Measurements from ENCODE around the gene TSHR. TPM values are rescaled to one million over a fixed set of nuclear protein-coding genes. Genes with fewer than 3 reads are reported as not detected.

TSHR gene
- polyA plus RNA-seq, 4 donors: 0.01 to 0.81 (median 0.12) TPM; not detected in 1

- FAIRE-seq: no peak
- H3K27ac ChIP-seq (ENCODE audit: low read depth in 1 of 3, low read length in 2 of 3): no peak overlapping the region
Observed at GRCh38 chr14:81176241-81176640, 220.8 kb downstream of the TSHR start.

DNA sequence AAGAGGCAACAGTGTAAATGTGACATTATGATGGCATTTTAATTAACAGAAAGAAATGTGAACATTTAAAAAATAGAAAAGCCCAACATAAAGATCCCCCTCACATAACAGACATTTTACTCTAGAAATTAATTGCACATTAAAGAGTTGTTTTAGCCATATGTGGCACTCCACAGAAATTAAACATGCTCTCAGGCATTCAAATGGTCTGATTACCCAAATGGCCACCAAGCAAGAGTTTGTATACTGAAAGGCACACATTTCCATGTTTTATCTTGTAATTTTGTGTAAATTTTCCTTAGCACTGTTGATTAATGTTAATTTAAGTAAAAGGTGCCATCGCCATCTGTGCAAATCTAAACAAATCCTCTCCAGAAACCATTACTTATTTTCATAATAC lies 221.8 kb downstream of the TSHR start:
- no peak for FAIRE-seq
- Histone ChIP-seq H3K4me3 (ENCODE audit: low read depth in 1 of 3, low read length in 3 of 3) (peak overlapping the region in 1 of 3 donors; percentile 27), H3K27ac (ENCODE audit: low read depth in 1 of 3, low read length in 2 of 3) (peak overlapping the region in 2 of 3 donors; percentile 3 to 16), H3K4me1 (ENCODE audit: control insufficient read depth in 3 of 3, insufficient read depth in 2 of 3, low read depth in 1 of 3, low read length in 2 of 3) (no peaks in the 10 kb centered on the region), H3K9me3 (ENCODE audit: control insufficient read depth in 2 of 2, insufficient read depth in 1 of 2, low read depth in 1 of 2, low read length in 1 of 2) (no peaks in the 10 kb centered on the region), H3K36me3 (ENCODE audit: control insufficient read depth in 3 of 3, insufficient read depth in 2 of 3, low read depth in 1 of 3, low read length in 3 of 3) (peaks cover 0 to 4% (median 4%) of the 10 kb centered on the region in 3 donors), H3K27me3 (ENCODE audit: control insufficient read depth in 3 of 3, insufficient read depth in 3 of 3, low read length in 3 of 3) (no peaks in the 10 kb centered on the region)
- DNase-seq: no peak
- WGBS, 3 donors: 47 to 67% (median 63%) methylated on average over 1 of the region's 1 CpG

More at GRCh38 chr14:81176241-81176640, 220.8 kb downstream of the TSHR start:
- H3K36me3 ChIP-seq (ENCODE audit: control insufficient read depth in 3 of 3, insufficient read depth in 2 of 3, low read depth in 1 of 3, low read length in 3 of 3): peaks cover 0 to 2% (median 0%) of the 10 kb centered on the region in 3 donors
- H3K4me1 ChIP-seq (ENCODE audit: control insufficient read depth in 3 of 3, insufficient read depth in 2 of 3, low read depth in 1 of 3, low read length in 2 of 3): no peaks in the 10 kb centered on the region
- H3K4me3 ChIP-seq (ENCODE audit: low read depth in 1 of 3, low read length in 3 of 3): no peak overlapping the region
- H3K9me3 ChIP-seq (ENCODE audit: control insufficient read depth in 2 of 2, insufficient read depth in 1 of 2, low read depth in 1 of 2, low read length in 1 of 2): no peaks in the 10 kb centered on the region
- no peaks in the 10 kb centered on the region for H3K27me3 ChIP-seq (ENCODE audit: control insufficient read depth in 3 of 3, insufficient read depth in 3 of 3, low read length in 3 of 3)
- WGBS, 3 donors: 87 to 89% (median 88%) methylated on average over 3 of the region's 3 CpGs
- DNase-seq: peak in 1 of 2 donors; percentile 42

DNA sequence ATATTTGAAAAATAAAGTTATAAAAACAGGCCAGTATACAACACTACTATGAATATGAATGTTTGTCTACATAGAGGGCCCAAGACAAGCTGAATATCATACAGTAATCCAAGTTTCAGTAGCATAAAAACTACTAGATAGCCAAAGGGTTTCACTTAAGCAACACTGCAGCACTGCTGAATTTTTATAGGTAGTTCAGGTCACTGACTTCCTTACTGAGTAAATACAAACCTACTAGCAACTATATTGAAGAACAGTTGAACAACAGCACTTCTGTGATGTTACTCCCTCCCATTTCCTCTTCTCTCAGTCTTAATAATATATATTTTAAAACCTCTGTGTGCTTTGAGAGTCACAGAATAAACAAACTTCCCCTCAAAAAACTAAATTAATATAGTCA lies 222.6 kb downstream of the TSHR start:
- FAIRE-seq (no peak), DNase-seq (peak; percentile 6 to 34)
- Histone ChIP-seq H3K27me3 (ENCODE audit: control insufficient read depth in 3 of 3, insufficient read depth in 3 of 3, low read length in 3 of 3) (no peaks in the 10 kb centered on the region), H3K27ac (ENCODE audit: low read depth in 1 of 3, low read length in 2 of 3) (peak overlapping the region in 2 of 3 donors; percentile 31 to 64), H3K36me3 (ENCODE audit: control insufficient read depth in 3 of 3, insufficient read depth in 2 of 3, low read depth in 1 of 3, low read length in 3 of 3) (peaks cover 0 to 4% (median 4%) of the 10 kb centered on the region in 3 donors), H3K4me3 (ENCODE audit: low read depth in 1 of 3, low read length in 3 of 3) (no peak overlapping the region), H3K9me3 (ENCODE audit: control insufficient read depth in 2 of 2, insufficient read depth in 1 of 2, low read depth in 1 of 2, low read length in 1 of 2) (no peaks in the 10 kb centered on the region), H3K4me1 (ENCODE audit: control insufficient read depth in 3 of 3, insufficient read depth in 2 of 3, low read depth in 1 of 3, low read length in 2 of 3) (no peaks in the 10 kb centered on the region)

GRCh38 chr14:81179631-81180030 lies 224.2 kb downstream of the TSHR start:
- H3K9me3 ChIP-seq (ENCODE audit: control insufficient read depth in 2 of 2, insufficient read depth in 1 of 2, low read depth in 1 of 2, low read length in 1 of 2): no peaks in the 10 kb centered on the region
- FAIRE-seq (no peak), DNase-seq (no peak)
- 77 to 98% (median 91%) methylated on average over 2 of the region's 2 CpGs for WGBS, 3 donors
- H3K27ac ChIP-seq (ENCODE audit: low read depth in 1 of 3, low read length in 2 of 3): no peak overlapping the region
- peaks cover 0 to 4% (median 4%) of the 10 kb centered on the region in 3 donors for H3K36me3 ChIP-seq (ENCODE audit: control insufficient read depth in 3 of 3, insufficient read depth in 2 of 3, low read depth in 1 of 3, low read length in 3 of 3)
- no peaks in the 10 kb centered on the region for H3K27me3 ChIP-seq (ENCODE audit: control insufficient read depth in 3 of 3, insufficient read depth in 3 of 3, low read length in 3 of 3)
- H3K4me1 ChIP-seq (ENCODE audit: control insufficient read depth in 3 of 3, insufficient read depth in 2 of 3, low read depth in 1 of 3, low read length in 2 of 3): no peaks in the 10 kb centered on the region
- no peak overlapping the region for H3K4me3 ChIP-seq (ENCODE audit: low read depth in 1 of 3, low read length in 3 of 3)

- Histone ChIP-seq H3K36me3 (ENCODE audit: control insufficient read depth in 3 of 3, insufficient read depth in 2 of 3, low read depth in 1 of 3, low read length in 3 of 3) (peaks cover 2 to 20% (median 5%) of the 10 kb centered on the region in 3 donors), H3K27ac (ENCODE audit: low read depth in 1 of 3, low read length in 2 of 3) (no peak overlapping the region), H3K9me3 (ENCODE audit: control insufficient read depth in 2 of 2, insufficient read depth in 1 of 2, low read depth in 1 of 2, low read length in 1 of 2) (no peaks in the 10 kb centered on the region), H3K27me3 (ENCODE audit: control insufficient read depth in 3 of 3, insufficient read depth in 3 of 3, low read length in 3 of 3) (no peaks in the 10 kb centered on the region), H3K4me3 (ENCODE audit: low read depth in 1 of 3, low read length in 3 of 3) (no peak overlapping the region), H3K4me1 (ENCODE audit: control insufficient read depth in 3 of 3, insufficient read depth in 2 of 3, low read depth in 1 of 3, low read length in 2 of 3) (no peaks in the 10 kb centered on the region)
- WGBS, 3 donors: 86 to 90% (median 89%) methylated on average over 5 of the region's 5 CpGs
- DNase-seq (no peak), FAIRE-seq (no peak)
Observed at GRCh38 chr14:81187832-81188522, 232.6 kb downstream of the TSHR start.

- peaks cover 4 to 32% (median 10%) of the 10 kb centered on the region in 3 donors for H3K36me3 ChIP-seq (ENCODE audit: control insufficient read depth in 3 of 3, insufficient read depth in 2 of 3, low read depth in 1 of 3, low read length in 3 of 3)
- WGBS, 3 donors: 82 to 85% (median 83%) methylated on average over 2 of the region's 2 CpGs
- FAIRE-seq: no peak
Observed at GRCh38 chr14:81192594-81192993, 237.2 kb downstream of the TSHR start.

DNA sequence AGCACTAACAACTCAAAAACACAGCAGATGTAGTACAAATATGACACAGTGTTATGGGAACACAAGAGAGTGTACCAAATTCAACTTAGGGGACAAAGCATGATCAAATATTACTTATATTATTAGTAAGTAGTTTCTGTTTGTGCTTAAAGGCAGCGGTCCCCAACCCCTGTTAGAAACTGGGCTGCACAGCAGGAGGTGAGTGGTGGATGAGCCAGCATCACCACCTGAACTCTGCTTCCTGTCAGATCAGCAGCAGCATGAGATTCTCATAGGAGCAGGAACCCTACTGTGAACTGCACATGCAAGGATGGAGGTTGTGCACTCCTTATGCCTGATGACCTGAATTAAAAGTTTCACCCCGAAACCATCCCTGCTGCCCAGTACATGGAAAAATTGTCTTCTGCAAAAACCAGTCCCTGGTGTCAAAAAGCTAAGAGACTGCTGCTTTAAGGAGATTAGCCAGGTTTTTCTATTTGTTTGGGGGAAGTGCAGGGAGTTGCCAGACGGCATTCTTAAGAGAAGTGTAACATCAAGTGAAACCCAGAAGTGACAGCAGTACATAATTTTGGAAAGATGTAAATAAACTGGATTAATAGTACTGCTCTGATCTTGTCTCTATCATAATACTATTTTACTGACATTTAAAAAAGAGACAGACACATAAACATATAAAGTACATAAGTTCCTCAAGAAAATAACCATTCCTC lies 238.7 kb downstream of the TSHR start:
- H3K4me1 ChIP-seq (ENCODE audit: control insufficient read depth in 3 of 3, insufficient read depth in 2 of 3, low read depth in 1 of 3, low read length in 2 of 3): no peaks in the 10 kb centered on the region
- 80 to 90% (median 81%) methylated on average over 3 of the region's 3 CpGs for WGBS, 3 donors
- no peaks in the 10 kb centered on the region for H3K27me3 ChIP-seq (ENCODE audit: control insufficient read depth in 3 of 3, insufficient read depth in 3 of 3, low read length in 3 of 3)
- FAIRE-seq (no peak), DNase-seq (no peak)
- H3K9me3 ChIP-seq (ENCODE audit: control insufficient read depth in 2 of 2, insufficient read depth in 1 of 2, low read depth in 1 of 2, low read length in 1 of 2): no peaks in the 10 kb centered on the region
- H3K27ac ChIP-seq (ENCODE audit: low read depth in 1 of 3, low read length in 2 of 3): no peak overlapping the region
- H3K36me3 ChIP-seq (ENCODE audit: control insufficient read depth in 3 of 3, insufficient read depth in 2 of 3, low read depth in 1 of 3, low read length in 3 of 3): peaks cover 4 to 30% (median 10%) of the 10 kb centered on the region in 3 donors
- no peak overlapping the region for H3K4me3 ChIP-seq (ENCODE audit: low read depth in 1 of 3, low read length in 3 of 3)

More at GRCh38 chr14:81192594-81192993, 237.2 kb downstream of the TSHR start:
- no peak overlapping the region for H3K27ac ChIP-seq (ENCODE audit: low read depth in 1 of 3, low read length in 2 of 3)
- no peaks in the 10 kb centered on the region for H3K4me1 ChIP-seq (ENCODE audit: control insufficient read depth in 3 of 3, insufficient read depth in 2 of 3, low read depth in 1 of 3, low read length in 2 of 3)
- H3K27me3 ChIP-seq (ENCODE audit: control insufficient read depth in 3 of 3, insufficient read depth in 3 of 3, low read length in 3 of 3): no peaks in the 10 kb centered on the region
- no peak for DNase-seq
- H3K4me3 ChIP-seq (ENCODE audit: low read depth in 1 of 3, low read length in 3 of 3): no peak overlapping the region
- H3K9me3 ChIP-seq (ENCODE audit: control insufficient read depth in 2 of 2, insufficient read depth in 1 of 2, low read depth in 1 of 2, low read length in 1 of 2): no peaks in the 10 kb centered on the region
